Spleen (tissue), 7 donors: ENCODE data around the gene KIF6.

Source experiments
- POLR2A ChIP-seq, 3 donors: fragments of 450-650 bp; IDR thresholded peaks; one replicate each; pipeline ENCODE4 v1.5.1; 2017; ENCODE audit warnings: antibody characterized with exemption in 3 of 3, mild to moderate bottlenecking in 1 of 3
- POLR2AphosphoS5 ChIP-seq, 3 donors: sonication (generic); formaldehyde crosslinking; IDR thresholded peaks; one replicate each; pipeline ENCODE4 v1.5.1; 2017; ENCODE audit warnings: antibody characterized with exemption in 3 of 3
- TF ChIP-seq, protein P1 (sequence below), 11 experiments: fragments of 200-600 bp in 7 of 11; fragments of 450-650 bp in 4 of 11; sonication (generic) in 4 of 11; IDR thresholded peaks in 8 of 11; conservative IDR thresholded peaks in 3 of 11; 1 replicate in 7 of 11; 2 replicates in 4 of 11; pipeline versions ENCODE4 v1.4.0 to v1.8.0; 2016 to 2021; ENCODE audit warnings: antibody characterized with exemption in 11 of 11, inconsistent platforms in 4 of 11, mild to moderate bottlenecking in 1 of 11
- donor health status: DM: no; HTN: no; CAD: no; lungs with moderate emphysema.
- donor health status: DM: no; HTN: no; CAD: no.
- donor health status: DM: no; HTN: no; CAD: no.

DNA sequence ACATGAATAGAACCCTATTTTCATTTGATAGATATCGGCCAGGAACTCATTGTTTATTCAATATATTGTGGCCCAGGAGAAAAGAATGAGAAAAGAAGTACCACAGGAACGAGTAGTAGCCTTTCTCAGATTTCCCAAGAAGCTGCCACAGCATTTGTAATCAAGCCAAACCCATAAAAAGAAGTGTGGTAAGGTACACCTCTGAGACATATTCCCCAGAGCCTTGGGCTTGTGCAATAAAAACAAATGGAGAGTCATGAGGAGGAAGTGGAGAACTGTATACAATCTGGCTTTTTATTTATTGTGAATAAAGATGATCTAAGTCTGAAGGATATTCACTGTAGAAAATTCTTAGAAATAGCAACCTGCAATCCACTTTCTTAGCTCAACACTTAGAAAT lies 36.7 kb downstream of the KIF6 start:
- TF ChIP-seq, protein P1, sequence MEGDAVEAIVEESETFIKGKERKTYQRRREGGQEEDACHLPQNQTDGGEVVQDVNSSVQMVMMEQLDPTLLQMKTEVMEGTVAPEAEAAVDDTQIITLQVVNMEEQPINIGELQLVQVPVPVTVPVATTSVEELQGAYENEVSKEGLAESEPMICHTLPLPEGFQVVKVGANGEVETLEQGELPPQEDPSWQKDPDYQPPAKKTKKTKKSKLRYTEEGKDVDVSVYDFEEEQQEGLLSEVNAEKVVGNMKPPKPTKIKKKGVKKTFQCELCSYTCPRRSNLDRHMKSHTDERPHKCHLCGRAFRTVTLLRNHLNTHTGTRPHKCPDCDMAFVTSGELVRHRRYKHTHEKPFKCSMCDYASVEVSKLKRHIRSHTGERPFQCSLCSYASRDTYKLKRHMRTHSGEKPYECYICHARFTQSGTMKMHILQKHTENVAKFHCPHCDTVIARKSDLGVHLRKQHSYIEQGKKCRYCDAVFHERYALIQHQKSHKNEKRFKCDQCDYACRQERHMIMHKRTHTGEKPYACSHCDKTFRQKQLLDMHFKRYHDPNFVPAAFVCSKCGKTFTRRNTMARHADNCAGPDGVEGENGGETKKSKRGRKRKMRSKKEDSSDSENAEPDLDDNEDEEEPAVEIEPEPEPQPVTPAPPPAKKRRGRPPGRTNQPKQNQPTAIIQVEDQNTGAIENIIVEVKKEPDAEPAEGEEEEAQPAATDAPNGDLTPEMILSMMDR (IDR thresholded peaks at IDR 0.05 in 8 of 11, conservative IDR thresholded peaks at IDR 0.05 in 3 of 11) = no peak
- TF ChIP-seq POLR2A (IDR thresholded peaks at IDR 0.05) (no peak), POLR2AphosphoS5 (IDR thresholded peaks at IDR 0.05) (no peak)
